Smooth muscle cell (in vitro differentiated cells): ENCODE measurements around the gene PPP6C. TPM values are rescaled to one million over a fixed set of nuclear protein-coding genes. Genes with fewer than 3 reads are reported as not detected.

Source experiments
- DNase-seq: peaks from one replicate; lab custom pipeline; 2025; ENCODE audit not compliant: unreplicated experiment; lab: John Stamatoyannopoulos, UW
- H2AFZ ChIP-seq: fragments of 200-600 bp; sonication (generic); 2 replicates; pipeline ENCODE4 v1.6.0; 2016; ENCODE audit warnings: antibody characterized with exemption, low read depth, mild to moderate bottlenecking
- H3F3A ChIP-seq: fragments of 200-600 bp; sonication (generic); 2 replicates; pipeline ENCODE4 v1.6.0; 2017; ENCODE audit warnings: antibody characterized with exemption, low read depth
- H3K27ac ChIP-seq: fragments of 200-600 bp; sonication (generic); 2 replicates; pipeline ENCODE4 v1.5.1; 2016; ENCODE audit warnings: low read depth, mild to moderate bottlenecking
- H3K27me3 ChIP-seq: fragments of 200-600 bp; sonication (generic); 2 replicates; pipeline ENCODE4 v1.6.1; 2016; ENCODE audit warnings: low read depth, mild to moderate bottlenecking
- H3K36me3 ChIP-seq: fragments of 200-600 bp; sonication (generic); 2 replicates; pipeline ENCODE4 v1.5.1; 2016; ENCODE audit warnings: low read depth
- H3K4me1 ChIP-seq: fragments of 200-600 bp; sonication (generic); 2 replicates; pipeline ENCODE4 v1.5.1; 2016; ENCODE audit warnings: low read depth
- H3K4me2 ChIP-seq: fragments of 200-600 bp; sonication (generic); 2 replicates; pipeline ENCODE4 v1.6.0; 2016; ENCODE audit warnings: mild to moderate bottlenecking
- H3K4me3 ChIP-seq: fragments of 200-600 bp; sonication (generic); 2 replicates; pipeline ENCODE4 v1.5.1; 2016; ENCODE audit warnings: mild to moderate bottlenecking
- H3K79me2 ChIP-seq: fragments of 200-600 bp; sonication (generic); 2 replicates; pipeline ENCODE4 v1.6.0; 2016; ENCODE audit warnings: low read depth, mild to moderate bottlenecking
- H3K9ac ChIP-seq: fragments of 200-600 bp; sonication (generic); 2 replicates; pipeline ENCODE4 v1.6.0; 2016; ENCODE audit warnings: low read depth
- H3K9me3 ChIP-seq: fragments of 200-600 bp; sonication (generic); replicated peaks from 2 replicates; pipeline ENCODE4 v1.5.1; 2016; ENCODE audit warnings: low read depth
- H4K20me1 ChIP-seq: fragments of 200-600 bp; sonication (generic); 2 replicates; pipeline ENCODE4 v1.6.0; 2016; ENCODE audit warnings: low read depth
- WGBS: methylation state at CpG from one replicate; pipeline ENCODE4 v1.1.7; 2016; ENCODE audit warnings: low lambda C conversion rate; 5-methylcytosine and 5-hydroxymethylcytosine counted together
- polyA plus RNA-seq: library from polyadenylated mRNA; unstranded; fragments of >200 nt; fragmentation: Nextera tagmentation; extraction: Ambion mirVana; gene quantifications from 2 replicates; pipeline ENCODE4 v1.2.1, GENCODE V29; 2016
- total RNA-seq: library from RNA; depleted of rRNA; stranded (reverse); fragments of >200 nt; gene quantifications from 2 replicates; pipeline ENCODE4 v1.2.3, GENCODE V29; 2014
- TF ChIP-seq, protein P1 (sequence below): fragments of 200-600 bp; sonication (generic); IDR thresholded peaks from 2 replicates; pipeline ENCODE4 v1.5.1; 2017; ENCODE audit warnings: borderline replicate concordance, mild to moderate bottlenecking, antibody characterized with exemption; ENCODE audit not compliant: insufficient read depth, poor library complexity, severe bottlenecking

Gene PPP6C
- total and polyA plus RNA-seq, 2 experiments from 2014 or later, result 25.2 to 34.2 TPM

DNA sequence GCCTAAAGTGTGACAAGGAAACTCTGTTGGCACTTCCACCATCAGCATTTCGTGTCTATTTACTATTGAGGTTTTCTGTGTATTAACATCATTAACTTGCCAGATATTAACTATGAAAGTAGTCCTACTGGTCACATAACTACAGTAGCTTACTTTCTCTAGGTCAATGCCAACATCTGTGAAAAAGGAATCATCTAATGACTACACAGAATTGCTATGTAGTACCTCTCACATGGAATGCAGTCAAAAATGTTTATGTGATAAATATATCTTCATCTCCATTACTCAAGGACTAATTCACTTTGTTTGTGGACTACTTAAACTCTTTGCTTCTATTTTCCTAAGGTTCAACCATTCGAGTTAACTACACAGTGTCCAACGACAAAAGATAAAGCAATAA is 48.4 kb downstream of the PPP6C start:
- H3K27ac ChIP-seq, result peak overlapping the region; percentile 39
- H3K79me2 ChIP-seq, result peaks cover 9% of the 10 kb centered on the region
- H3K4me2 ChIP-seq, result peak overlapping the region; percentile 90
- H3K4me3 ChIP-seq, result no peak overlapping the region
- peaks cover 11% of the 10 kb centered on the region for H3F3A ChIP-seq
- DNase-seq, result no peak
- no peaks in the 10 kb centered on the region for H4K20me1 ChIP-seq
- TF ChIP-seq, protein P1, sequence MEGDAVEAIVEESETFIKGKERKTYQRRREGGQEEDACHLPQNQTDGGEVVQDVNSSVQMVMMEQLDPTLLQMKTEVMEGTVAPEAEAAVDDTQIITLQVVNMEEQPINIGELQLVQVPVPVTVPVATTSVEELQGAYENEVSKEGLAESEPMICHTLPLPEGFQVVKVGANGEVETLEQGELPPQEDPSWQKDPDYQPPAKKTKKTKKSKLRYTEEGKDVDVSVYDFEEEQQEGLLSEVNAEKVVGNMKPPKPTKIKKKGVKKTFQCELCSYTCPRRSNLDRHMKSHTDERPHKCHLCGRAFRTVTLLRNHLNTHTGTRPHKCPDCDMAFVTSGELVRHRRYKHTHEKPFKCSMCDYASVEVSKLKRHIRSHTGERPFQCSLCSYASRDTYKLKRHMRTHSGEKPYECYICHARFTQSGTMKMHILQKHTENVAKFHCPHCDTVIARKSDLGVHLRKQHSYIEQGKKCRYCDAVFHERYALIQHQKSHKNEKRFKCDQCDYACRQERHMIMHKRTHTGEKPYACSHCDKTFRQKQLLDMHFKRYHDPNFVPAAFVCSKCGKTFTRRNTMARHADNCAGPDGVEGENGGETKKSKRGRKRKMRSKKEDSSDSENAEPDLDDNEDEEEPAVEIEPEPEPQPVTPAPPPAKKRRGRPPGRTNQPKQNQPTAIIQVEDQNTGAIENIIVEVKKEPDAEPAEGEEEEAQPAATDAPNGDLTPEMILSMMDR, result no peak
- no peaks in the 10 kb centered on the region for H3K9me3 ChIP-seq
- no peaks in the 10 kb centered on the region for H3K4me1 ChIP-seq
- no peaks in the 10 kb centered on the region for H3K36me3 ChIP-seq
- no peak overlapping the region for H2AFZ ChIP-seq
- H3K9ac ChIP-seq, result no peak overlapping the region
- H3K27me3 ChIP-seq, result no peaks in the 10 kb centered on the region
- 45% methylated on average over 3 of the region's 3 CpGs for WGBS

DNA sequence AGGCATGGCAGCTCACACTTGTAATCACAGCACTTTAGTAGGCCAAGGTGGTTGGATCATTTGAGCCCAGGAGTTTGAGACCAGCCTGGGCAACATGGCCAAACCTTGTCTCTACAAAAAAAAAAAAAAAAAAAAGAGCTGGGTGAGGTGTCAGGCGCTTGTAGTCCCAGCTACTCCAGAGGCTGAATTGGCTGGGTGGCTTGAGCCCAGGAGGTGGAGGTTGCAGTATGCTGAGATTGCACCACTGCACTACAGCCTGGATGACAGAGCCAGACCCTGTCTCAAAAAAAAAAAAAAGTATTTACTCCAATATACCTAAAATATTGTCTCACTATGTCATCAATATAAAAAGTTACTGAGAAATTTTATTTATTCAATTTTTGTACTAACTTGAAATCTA is 49.0 kb downstream of the PPP6C start:
- DNase-seq, result no peak
- TF ChIP-seq, protein P1, result no peak
- no peaks in the 10 kb centered on the region for H3K4me1 ChIP-seq
- H3K27ac ChIP-seq, result no peak overlapping the region
- no peak overlapping the region for H3K4me2 ChIP-seq
- WGBS, result 100% methylated on average over 1 of the region's 1 CpG
- no peak overlapping the region for H3K9ac ChIP-seq
- H3F3A ChIP-seq, result peaks cover 11% of the 10 kb centered on the region
- no peaks in the 10 kb centered on the region for H3K9me3 ChIP-seq
- no peaks in the 10 kb centered on the region for H4K20me1 ChIP-seq
- no peaks in the 10 kb centered on the region for H3K36me3 ChIP-seq
- no peak overlapping the region for H3K4me3 ChIP-seq
- peaks cover 12% of the 10 kb centered on the region for H3K79me2 ChIP-seq
- H3K27me3 ChIP-seq, result no peaks in the 10 kb centered on the region
- no peak overlapping the region for H2AFZ ChIP-seq

DNA sequence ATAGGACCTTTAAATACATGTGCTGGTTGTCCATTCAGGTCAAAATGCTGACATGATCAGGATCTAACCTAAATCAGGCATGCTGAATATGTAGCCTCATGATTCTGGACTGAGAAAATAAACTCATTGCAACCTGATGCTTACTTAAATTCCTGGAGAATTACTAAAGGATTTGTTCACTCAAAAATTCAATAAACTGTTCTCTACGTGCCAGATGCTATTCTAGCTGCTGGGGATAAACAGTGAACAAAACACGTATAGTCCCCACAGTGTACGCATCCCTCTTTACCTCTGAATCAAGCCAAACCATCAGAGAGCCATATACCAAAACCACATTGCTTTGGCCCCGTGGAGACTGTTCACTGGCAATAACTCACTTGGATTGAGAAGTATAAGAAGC is 52.4 kb downstream of the PPP6C start:
- Histone ChIP-seq H3K27me3 (no peaks in the 10 kb centered on the region), H3K9ac (no peak overlapping the region), H3K79me2 (peaks cover 18% of the 10 kb centered on the region), H2AFZ (no peak overlapping the region), H3K36me3 (no peaks in the 10 kb centered on the region), H3K27ac (no peak overlapping the region), H3F3A (peaks cover 7% of the 10 kb centered on the region), H3K4me2 (no peak overlapping the region), H3K4me3 (no peak overlapping the region), H3K9me3 (no peaks in the 10 kb centered on the region), H3K4me1 (no peaks in the 10 kb centered on the region), H4K20me1 (no peaks in the 10 kb centered on the region)
- WGBS, result 68% methylated on average over 4 of the region's 4 CpGs
- DNase-seq, result no peak
- TF ChIP-seq, protein P1, result no peak

DNA sequence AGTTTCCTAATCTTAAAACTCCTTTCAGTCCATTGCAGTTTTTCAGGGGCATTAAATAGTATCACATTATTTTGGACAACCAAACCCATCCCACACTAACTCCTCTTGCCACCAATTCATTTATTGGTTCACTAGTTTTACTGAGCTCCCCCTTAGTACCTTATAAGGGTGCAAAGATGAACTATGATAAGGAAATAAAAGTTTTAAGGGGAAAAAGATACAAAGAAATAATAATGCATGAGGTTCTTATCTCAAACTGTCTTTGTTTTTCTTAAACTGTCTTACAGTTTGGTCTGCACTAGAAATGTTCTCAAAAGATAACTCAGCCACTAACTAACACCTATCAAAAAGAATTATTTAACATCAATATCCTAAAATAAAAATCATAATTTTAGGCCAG is 54.6 kb downstream of the PPP6C start:
- Histone ChIP-seq H3K27ac (no peak overlapping the region), H3K4me2 (no peak overlapping the region), H3K4me1 (no peaks in the 10 kb centered on the region), H3K4me3 (no peak overlapping the region), H3K9ac (no peak overlapping the region), H3F3A (no peaks in the 10 kb centered on the region), H4K20me1 (no peaks in the 10 kb centered on the region), H3K36me3 (no peaks in the 10 kb centered on the region), H3K9me3 (no peaks in the 10 kb centered on the region), H3K27me3 (no peaks in the 10 kb centered on the region), H3K79me2 (peaks cover 18% of the 10 kb centered on the region), H2AFZ (no peak overlapping the region)
- TF ChIP-seq, protein P1, result no peak
- no peak for DNase-seq
